ENCODE data around the gene RASGRF2.
"Not testable (repeated sequence)": the region's sequence is repeated elsewhere in the genome, so short reads cannot be mapped to it uniquely, and the experiment has no call there.

The RASGRF2 gene

DNA sequence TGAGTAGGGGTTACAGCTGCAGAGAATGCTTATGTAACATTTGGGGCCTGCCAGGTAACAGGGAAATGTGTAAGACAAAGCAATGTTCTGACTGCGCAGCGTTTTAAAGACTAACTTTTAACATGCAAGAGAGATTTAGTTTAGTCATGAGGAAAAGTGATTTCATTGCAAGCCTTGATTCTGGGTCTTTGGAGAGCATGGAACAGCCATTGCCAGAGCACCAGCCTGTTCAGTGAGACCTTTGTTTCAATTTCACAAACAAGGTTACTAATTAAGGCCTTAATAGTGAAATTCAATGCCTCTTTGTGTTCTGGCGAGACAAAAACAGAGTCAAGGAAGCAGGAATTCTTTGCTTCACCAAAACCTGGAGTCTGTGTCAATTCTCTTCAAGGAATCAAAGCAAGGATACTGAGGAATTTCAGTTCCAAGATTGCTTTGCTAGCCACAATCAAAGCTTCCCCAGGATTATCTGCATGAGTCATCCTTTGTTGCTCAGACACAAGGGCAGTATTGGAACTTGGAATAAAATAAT lies 287.3 kb downstream of the RASGRF2 start:
- DNase-seq = no peak

DNA sequence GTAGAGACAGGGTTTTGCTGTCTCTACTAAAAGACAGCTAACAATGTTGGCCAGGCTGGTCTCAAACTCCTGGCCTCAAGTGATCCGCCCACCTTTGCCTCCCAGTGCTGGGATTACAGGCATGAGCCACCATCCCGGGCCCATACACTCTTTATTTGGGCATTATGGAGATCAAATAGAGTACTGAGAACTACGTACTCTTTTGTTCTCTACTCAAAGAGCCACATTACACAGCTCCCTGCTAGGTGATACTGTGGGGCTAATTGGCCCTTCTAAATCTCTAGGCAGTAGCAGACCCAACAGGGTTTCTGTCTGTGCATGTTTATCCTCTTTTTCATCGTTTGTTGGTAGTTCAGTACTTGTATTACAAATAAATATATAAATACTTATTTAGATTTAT lies 289.1 kb downstream of the RASGRF2 start:
- DNase-seq = no peak

DNA sequence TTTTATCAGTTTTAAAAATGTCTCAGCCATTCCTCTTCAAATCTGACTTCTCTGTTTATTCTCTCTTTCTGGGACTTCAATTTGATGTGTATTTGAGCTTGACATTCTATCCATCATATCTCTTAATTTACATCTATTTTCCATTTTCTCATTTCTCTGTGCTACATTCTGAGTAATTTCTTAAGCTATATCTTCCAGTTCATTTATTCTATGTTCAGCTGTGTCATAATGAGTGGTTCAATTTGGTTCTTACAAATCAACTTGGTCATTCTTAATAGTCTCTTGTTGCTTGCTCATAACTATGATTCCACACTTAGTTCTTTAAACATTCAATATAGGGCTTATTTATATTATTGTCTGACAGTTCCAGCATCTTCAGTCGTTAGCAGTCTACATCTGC lies 289.8 kb downstream of the RASGRF2 start:
- DNase-seq = no peak

DNA sequence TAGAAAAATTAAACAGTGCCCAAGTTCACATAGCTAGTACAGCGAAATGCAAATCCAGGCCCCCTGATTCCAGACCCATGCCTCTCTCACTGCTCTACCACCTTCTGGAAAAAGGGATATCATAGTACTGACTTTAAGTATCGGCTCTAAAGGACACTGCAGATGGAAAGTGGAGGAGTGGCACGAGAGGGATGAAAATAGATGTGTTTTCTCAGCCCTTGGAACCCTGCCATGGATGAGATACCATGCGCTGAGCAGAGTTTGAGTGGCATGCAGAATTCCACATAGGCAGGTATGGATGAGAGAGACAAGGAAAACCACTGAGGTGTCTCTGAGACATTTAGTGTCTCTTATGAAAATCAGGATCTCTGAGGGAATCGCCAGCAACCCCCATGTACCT lies 291.8 kb downstream of the RASGRF2 start:
- no peak for DNase-seq

DNA sequence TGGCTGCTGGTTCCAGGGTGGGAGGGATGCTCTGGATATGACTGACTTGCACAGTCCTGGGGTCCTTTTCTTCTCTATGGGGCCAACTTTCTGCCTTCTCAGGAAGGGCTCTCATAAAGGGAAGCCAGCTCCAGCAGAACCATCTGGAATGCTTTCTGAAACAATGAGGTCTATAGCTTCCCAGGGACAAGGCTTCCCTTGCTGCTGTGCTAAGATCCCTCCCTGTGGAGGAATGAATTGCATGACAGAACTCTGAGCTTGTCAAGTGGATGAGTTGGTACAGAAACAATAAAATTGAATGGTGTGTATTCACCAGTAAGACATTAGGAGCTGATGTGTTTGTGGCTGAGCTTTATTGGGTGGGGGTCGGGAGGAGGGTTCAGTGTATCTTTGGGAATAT lies 292.7 kb downstream of the RASGRF2 start:
- no peak for DNase-seq

DNA sequence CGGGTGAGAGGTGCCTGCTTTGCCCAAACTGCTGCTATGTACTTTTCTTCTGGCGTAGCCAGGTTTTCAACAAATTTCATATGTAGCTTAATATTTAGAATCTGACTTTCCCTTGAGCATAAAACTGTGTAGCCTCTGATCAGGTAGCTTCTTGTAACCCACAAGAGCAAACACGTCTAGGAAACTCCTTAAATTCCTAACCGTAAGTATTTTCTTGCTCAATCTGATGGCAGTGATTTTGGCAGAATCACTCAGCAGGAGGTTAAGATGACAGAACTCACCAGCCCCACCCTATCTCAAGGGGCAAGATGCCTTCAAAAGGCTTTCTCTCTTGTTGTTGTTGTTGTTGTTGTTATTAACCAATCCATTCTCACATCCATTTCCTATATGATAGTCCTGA lies 293.7 kb downstream of the RASGRF2 start:
- no peak for DNase-seq

DNA sequence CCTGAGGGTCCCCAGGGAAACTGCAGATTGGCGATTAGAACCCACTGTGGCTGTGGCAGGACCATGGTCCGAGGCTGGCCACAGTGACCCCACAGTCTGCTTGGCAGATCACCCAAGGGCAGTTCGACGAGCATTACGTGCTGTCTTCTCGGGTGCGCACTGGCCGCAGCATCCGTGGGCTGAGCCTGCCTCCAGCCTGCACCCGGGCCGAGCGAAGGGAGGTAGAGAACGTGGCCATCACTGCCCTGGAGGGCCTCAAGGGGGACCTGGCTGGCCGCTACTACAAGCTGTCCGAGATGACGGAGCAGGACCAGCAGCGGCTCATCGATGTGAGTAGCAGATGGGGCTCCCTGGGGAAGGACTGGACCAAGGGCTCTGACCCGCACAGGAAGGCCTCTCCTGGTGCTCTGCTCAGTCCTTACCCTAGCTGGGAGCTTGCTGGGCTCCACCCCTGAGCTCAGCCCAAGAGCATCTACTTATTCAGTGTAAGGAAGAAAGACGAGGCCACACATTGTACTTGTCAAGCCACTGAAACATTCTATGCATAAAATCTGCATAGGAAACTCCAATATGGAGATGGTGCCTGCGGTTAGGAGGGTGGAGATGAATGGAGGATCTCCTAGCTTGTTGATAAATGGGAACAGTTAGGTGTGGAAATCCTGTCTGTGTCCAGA lies 294.9 kb downstream of the RASGRF2 start:
- no peak for DNase-seq

DNA sequence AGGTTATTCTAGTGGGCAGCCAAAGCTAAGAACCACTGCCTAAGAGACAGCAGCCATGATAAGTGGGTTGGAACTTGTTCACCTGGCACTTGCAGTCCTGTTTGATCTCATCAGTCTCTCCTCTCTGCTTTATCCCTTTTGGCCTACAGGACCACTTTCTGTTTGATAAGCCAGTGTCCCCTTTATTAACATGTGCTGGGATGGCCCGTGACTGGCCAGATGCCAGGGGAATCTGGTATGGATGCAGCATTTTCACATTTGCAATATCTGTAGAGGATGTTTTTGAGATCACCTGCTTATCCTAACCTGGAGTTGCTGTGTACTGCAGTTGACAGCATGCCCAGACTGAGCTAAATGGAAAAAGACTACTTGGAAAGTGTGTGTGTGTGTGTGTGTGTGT lies 296.6 kb downstream of the RASGRF2 start:
- DNase-seq = no peak

DNA sequence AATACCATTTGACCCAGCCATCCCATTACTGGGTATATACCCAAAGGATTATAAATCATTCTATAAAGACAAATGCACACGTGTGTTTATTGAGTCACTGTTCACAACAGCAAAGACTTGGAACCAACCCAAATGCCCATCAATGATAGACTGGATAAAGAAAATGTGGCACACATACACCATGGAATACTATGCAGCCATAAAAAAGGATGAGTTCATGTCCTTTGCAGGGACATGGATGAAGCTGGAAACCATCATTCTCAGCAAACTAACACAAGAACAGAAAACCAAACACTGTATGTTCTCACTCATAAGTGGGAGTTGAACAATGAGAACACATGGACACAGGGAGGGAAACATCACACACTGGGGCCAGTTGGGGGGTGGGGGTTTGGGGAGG lies 302.6 kb downstream of the RASGRF2 start:
- not testable (repeated sequence) for DNase-seq

DNA sequence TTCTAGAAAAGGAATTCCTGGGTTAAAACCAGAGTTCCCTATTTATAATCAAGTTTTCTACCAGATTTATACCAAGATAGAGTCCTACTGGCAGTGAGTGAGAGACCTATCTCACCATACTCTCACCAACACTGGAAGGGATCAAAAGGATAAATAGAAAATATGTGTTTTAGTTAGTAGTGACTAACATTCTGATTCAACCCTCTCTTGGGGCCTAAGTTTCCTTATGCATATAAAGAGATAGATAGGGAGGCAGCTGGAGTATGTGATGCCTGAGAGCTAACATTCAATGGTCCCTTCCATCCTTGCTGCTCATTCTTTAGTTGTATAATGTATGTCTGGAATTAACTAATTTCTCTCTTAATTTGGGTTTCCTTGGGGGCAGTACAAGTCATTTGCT lies 304.9 kb downstream of the RASGRF2 start:
- DNase-seq = no peak

DNA sequence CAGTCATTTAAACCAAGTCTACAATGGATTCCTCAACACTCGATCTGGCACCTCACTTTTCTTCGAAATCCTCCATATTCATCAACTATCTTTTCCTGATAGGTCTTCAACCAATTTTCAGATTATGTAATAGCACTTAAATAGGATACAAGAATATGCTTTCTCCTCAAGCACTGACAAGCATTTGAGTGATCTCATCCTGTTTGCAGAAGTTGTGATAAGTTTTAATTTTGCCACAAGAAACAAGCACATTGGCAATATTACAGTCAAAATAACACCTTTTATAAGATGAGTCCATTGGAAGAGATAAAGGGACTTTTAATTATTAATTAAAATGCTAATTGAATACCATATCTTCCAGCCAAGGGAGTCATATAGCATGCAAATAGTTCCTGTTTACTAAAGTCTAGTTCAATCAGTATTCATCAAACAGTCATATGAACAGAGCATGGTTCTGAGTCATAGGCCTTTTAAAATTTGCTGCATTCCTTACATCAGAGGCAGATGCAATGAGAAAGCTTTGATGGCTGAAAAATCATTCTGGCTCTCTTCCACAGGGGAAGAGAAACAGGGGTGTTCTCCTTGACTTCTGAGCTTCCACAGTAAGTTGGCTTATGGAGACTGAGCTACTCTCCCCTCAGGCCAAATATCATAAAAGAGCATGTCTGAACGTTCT lies 308.5 kb downstream of the RASGRF2 start:
- DNase-seq = no peak

DNA sequence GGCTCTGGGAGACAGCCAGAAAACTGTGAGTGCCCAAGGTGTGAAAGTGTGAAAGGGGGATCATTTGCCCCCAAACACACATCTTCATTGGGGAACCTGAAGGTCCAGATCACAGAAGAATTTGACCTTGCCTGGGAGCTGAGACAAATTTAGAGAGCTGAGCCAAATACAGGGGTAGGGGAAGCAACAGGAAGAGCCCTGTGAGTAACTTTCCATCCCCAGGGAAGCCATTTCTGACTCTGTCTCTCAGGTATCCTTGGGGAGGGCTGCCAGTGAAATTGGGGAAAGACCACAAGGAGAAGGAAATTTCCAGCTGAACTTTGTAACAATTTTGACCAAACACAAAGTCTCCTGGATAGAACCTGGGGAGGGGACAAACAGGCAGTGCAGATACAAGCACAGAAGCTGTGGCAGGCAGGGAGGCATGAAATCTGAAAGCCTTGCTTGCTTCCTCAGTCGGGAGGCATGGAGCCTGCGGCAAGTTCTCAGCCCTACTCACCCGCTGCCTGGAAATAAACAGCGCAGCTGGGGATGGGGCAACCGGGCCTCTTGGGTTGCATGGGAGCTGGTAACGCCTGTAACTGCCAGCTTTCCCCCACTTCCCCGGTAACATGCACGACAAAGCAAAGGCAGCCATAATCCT lies 309.7 kb downstream of the RASGRF2 start:
- DNase-seq = no peak

DNA sequence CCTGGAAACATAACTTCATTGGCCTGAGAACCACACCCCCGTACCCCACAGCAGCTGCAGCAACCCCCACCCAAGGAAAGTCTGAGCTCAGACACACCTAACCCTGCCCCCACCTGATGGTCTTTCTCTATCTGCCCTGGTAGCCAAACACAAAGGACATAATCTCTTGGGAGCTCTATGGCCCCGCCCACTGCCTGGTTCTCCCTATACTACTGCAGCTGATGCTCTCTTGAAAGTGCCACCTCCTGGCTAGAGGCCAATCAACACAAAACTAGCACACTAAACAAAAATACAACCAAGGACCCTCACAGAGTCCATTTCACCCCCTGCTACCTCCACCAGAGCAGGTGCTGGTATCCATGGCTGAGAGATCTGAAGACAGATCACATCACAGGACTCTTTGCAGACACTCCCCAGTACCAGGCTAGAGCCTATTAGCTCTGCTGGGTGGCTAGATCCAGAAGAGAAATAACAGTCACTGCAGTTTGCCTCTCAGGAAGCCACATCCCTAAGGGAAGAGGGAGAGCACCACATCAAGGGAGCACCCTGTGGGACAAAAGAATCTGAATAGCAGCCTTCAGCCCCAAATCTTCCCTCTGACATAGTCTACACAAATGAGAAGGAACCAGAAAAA lies 310.3 kb downstream of the RASGRF2 start:
- not testable (repeated sequence) for DNase-seq

Data from CD4-positive, alpha-beta T cell treated with Interleukin-6 for 4 hours (primary cell).